Left ventricle myocardium superior (tissue), 1 donor: ENCODE measurements around the gene STMN3. TPM values are rescaled to one million over a fixed set of nuclear protein-coding genes. Genes with fewer than 3 reads are reported as not detected.

Experiments used
- ATAC-seq: fragments of 200-7000 bp; cut with Tn5 transposase; one replicate; pipeline ENCODE4 v1.9.1; 2020; ENCODE audit warnings: mild to moderate bottlenecking, moderate library complexity
- DNase-seq: peaks from one replicate; pipeline ENCODE4 v3.0.0-alpha.2; 2020
- intact Hi-C: fragments of 100-400 bp; cut with micrococcal nuclease; formaldehyde crosslinking; loops from one replicate; pipeline ENCODE4 v1.11.0; 2022
- total RNA-seq: library from RNA; stranded (reverse); fragmentation: NEBNext Ultra II Directional; extraction: Animal tissue kit (Norgen Biotek cat#: 25700); gene quantifications from one replicate; pipeline ENCODE4 v1.2.1, GENCODE V29; 2021
- donor health status: DM: no; HTN: yes; CAD: no; lungs with severe emphysema.

The STMN3 gene
- total RNA-seq, 1 donor from 2014 or later, result 5.5 TPM

GRCh38 chr20:63693733-63694583 is 40.7 kb upstream of the STMN3 start:
- no peak for ATAC-seq
- DNase-seq, result peak; percentile 31

GRCh38 chr20:63693083-63693732 is 40.0 kb upstream of the STMN3 start:
- no peak for ATAC-seq
- intact Hi-C loops, result no loop called here
- DNase-seq, result peak; percentile 27

More at GRCh38 chr20:63693733-63694583, 40.7 kb upstream of the STMN3 start:
- intact Hi-C loops, result no loop called here

DNA sequence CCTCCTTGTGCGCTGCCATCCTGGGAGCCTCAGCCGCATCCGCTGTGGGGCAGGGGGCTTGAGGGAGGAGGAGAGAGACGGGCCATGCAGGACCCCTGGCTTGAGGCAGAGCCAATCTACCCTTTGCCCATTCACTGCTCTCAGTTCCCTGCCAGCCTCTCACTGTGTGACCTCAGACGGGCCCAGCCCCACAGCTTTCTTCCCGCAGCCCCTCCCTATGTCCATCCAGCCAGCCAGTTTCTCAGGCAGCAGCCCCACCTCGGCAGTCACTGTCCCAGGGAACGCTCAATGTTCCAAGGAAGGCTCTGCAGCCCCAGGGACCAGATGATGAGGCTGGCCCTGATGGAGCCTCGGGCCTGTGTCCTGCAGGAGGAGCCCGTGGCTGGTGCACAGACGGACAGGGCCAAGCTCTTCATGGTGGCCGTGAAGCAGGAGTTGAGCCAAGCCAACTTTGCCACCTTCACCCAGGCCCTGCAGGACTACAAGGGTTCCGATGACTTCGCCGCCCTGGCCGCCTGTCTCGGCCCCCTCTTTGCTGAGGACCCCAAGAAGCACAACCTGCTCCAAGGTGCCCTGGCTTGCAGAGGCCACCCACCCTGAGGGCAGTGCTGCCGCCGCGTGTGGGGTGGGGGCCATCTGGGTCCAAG is 39.3 kb upstream of the STMN3 start:
- intact Hi-C loops, result no loop called here
- ATAC-seq (no peak), DNase-seq (peak; percentile 40)

- ATAC-seq, result no peak
- DNase-seq, result peak; percentile 31
- intact Hi-C loops, result no loop called here
These were observed 38.6 kb upstream of the STMN3 start for GRCh38 chr20:63691711-63692435.

GRCh38 chr20:63690898-63691710 is 37.9 kb upstream of the STMN3 start:
- DNase-seq (peak; percentile 29), ATAC-seq (no peak)
- intact Hi-C loops, result no loop called here

DNA sequence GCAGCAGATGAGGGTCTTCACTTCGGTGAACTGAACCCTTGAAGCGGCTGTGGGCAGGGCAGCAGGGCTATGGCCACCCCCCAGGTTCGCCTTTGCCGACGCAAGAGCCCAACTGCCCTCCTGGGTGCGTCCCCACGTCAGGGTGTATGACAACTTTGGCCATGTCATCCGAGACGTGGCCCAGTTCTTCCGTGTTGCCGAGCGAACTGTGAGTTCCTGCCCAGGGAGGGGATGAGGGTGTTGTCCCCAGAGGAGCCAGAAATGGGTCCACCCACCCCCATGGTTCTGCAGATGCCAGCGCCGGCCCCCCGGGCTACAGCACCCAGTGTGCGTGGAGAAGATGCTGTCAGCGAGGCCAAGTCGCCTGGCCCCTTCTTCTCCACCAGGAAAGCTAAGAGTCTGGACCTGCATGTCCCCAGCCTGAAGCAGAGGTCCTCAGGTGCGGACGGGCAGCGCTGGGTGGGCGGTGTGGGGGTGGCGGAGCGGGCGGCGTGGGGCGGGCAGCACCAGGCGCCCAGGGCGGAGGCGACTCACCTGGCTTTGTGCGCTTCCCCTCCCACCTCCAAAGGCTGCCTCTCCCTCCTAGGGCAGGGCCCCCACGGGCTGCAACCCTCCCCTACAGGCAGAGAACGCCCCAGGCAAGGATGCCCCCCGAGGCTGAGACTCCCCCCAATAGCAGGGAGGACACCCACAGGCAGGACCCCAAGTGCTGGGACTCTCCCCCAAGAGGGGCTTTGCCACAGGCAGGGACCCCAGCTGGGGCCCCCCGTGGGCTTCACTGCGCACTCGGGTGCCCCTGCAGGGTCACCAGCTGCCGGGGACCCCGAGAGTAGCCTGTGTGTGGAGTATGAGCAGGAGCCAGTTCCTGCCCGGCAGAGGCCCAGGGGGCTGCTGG is 37.0 kb upstream of the STMN3 start:
- ATAC-seq (no peak), DNase-seq (peak; percentile 23)
- intact Hi-C loops, result no loop called here

- intact Hi-C loops, result no loop called here
- peak; percentile 38 for DNase-seq
- ATAC-seq, result no peak
These were observed 36.1 kb upstream of the STMN3 start for GRCh38 chr20:63689046-63690002.

DNA sequence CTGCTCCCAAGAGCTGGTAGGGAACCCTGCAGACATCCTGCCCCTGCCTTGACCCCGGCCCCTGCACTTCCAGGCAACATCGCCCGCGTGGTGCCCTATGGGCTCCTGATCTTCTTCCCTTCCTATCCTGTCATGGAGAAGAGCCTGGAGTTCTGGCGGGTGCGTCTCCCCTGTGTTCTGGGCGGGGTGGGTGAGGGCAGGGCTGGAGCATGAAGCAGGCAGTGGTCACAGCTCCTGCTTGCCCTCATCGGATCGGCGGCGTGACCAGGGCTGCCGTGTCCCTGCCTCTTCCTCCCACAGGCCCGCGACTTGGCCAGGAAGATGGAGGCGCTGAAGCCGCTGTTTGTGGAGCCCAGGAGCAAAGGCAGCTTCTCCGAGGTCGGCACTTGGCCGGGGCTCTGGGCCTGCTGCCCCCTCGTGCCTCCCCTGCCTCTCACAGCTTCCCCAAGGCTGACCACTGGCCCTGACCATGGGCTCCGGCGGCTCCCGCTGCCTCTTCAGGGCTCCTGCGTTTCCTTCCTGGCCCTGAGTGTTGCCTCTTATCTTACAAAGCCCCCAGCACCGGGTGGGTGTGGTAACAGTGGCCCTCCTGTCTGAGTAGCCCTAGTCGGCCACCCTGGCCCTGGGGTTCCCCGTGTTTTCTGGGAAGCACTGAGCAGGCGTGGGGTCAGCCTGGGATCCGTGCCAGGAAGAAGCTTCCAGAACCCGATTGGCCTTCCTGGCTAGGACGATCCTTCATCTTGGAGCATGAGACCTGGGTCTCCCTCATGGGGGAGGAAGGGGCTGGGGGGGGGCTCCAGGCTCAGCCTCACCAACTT is 35.2 kb upstream of the STMN3 start:
- intact Hi-C loops, result no loop called here
- DNase-seq, result peak; percentile 40
- ATAC-seq, result no peak

DNA sequence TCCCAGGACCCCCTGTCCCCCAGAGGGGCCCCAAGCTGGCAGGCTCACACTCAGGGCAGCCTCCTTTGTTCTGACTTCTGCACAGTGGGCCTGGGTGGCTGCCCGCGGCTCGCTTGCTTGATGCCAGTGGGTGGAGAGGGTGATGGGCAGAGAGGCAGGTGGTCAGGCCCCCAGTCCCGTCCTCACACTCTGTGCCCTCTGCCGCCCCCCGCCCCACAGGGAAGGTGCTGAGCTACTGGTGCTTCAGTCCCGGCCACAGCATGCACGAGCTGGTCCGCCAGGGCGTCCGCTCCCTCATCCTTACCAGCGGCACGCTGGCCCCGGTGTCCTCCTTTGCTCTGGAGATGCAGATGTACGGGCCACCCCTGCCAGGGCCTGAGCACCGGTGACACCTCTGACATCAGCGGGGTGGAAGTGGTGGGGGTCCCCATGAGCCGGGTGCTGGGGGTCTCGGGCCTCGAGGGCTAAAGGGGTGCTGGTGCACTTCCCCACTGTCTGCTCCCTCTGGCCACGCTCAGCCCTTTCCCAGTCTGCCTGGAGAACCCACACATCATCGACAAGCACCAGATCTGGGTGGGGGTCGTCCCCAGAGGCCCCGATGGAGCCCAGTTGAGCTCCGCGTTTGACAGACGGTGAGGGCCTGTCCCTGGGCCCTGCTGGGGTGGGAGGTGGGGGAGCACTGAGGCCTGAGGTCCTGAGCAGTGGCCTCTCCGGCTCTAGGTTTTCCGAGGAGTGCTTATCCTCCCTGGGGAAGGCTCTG is 34.4 kb upstream of the STMN3 start:
- no peak for ATAC-seq
- no peak for DNase-seq
- intact Hi-C loops, result no loop called here

GRCh38 chr20:63686492-63687321 is 33.5 kb upstream of the STMN3 start:
- DNase-seq (peak; percentile 81), ATAC-seq (peak; percentile 57)
- intact Hi-C loops, result no loop called here

- ATAC-seq (no peak), DNase-seq (no peak)
- intact Hi-C loops, result no loop called here
These were observed 32.9 kb upstream of the STMN3 start for GRCh38 chr20:63686094-63686491.

- intact Hi-C loops, result no loop called here
- DNase-seq (peak; percentile 35), ATAC-seq (no peak)
These were observed 32.2 kb upstream of the STMN3 start for GRCh38 chr20:63685269-63686026.

- intact Hi-C loops, result no loop called here
- peak; percentile 71 for ATAC-seq
- peak; percentile 78 for DNase-seq
These were observed 29.3 kb upstream of the STMN3 start for GRCh38 chr20:63682384-63683139.
